H1 (cell line): ENCODE measurements around the gene SLC7A6OS. TPM values are rescaled to one million over a fixed set of nuclear protein-coding genes. Genes with fewer than 3 reads are reported as not detected.

ENCODE experiments used
- CTCF ChIA-PET: fragments of 300-600 bp; sonication (Branson Sonifier 250); formaldehyde crosslinking; loops from one replicate; lab custom pipeline; 2021; ENCODE audit not compliant: partially characterized antibody; lab: Charles Lee
- POLR2A ChIA-PET: fragments of 300-600 bp; sonication (Branson Sonifier 250); formaldehyde crosslinking; loops from one replicate; lab custom pipeline; 2021; ENCODE audit warnings: inconsistent platforms; ENCODE audit not compliant: partially characterized antibody; lab: Charles Lee
- DNase-seq, 2 experiments: peaks; one replicate each; pipeline versions ENCODE4 v3.0.0 to v3.0.0-alpha.2; 2010 to 2022; ENCODE audit warnings: low spot score in 2 of 2, low read depth in 1 of 2, mixed read lengths in 1 of 2
- FAIRE-seq: peaks from 2 replicates; lab custom pipeline; 2011; peaks lifted over from hg19 to GRCh38; lab: Jason Lieb, UNC
- H2AFZ ChIP-seq: 2 replicates; pipeline ENCODE4 v1.8.1; 2012; ENCODE audit warnings: low read length, inconsistent platforms
- H2AK5ac ChIP-seq: 2 replicates; pipeline ENCODE4 v1.6.1; 2013; ENCODE audit warnings: low read depth, low read length
- H2BK120ac ChIP-seq: replicated peaks from 2 replicates; pipeline ENCODE3; 2013; ENCODE audit warnings: low read depth, low read length, inconsistent platforms
- H2BK12ac ChIP-seq: 2 replicates; pipeline ENCODE4 v1.6.1; 2013; ENCODE audit warnings: low read depth, low read length
- H2BK15ac ChIP-seq: 2 replicates; pipeline ENCODE4 v1.6.1; 2013; ENCODE audit warnings: low read length
- H2BK20ac ChIP-seq: 2 replicates; pipeline ENCODE4 v1.6.1; 2013; ENCODE audit warnings: low read length
- H2BK5ac ChIP-seq: 2 replicates; pipeline ENCODE4 v1.6.1; 2013; ENCODE audit warnings: low read depth, low read length
- H3K14ac ChIP-seq: 2 replicates; pipeline ENCODE4 v1.6.1; 2013; ENCODE audit warnings: inconsistent platforms; ENCODE audit not compliant: insufficient read length
- H3K18ac ChIP-seq: 2 replicates; pipeline ENCODE4 v1.6.1; 2013; ENCODE audit warnings: low read length; ENCODE audit errors: extremely low read depth
- H3K23ac ChIP-seq: 2 replicates; pipeline ENCODE4 v1.6.1; 2013; ENCODE audit warnings: inconsistent platforms; ENCODE audit not compliant: insufficient read length
- H3K23me2 ChIP-seq: 2 replicates; pipeline ENCODE4 v1.6.1; 2013; ENCODE audit warnings: low read depth, low read length
- H3K27ac ChIP-seq: 2 replicates; pipeline ENCODE4 v1.6.1; 2011; ENCODE audit warnings: low read depth, low read length, inconsistent platforms
- H3K27me3 ChIP-seq, 4 experiments: replicated peaks in 1 of 4; 1 replicate in 1 of 4; 2 replicates in 3 of 4; pipeline versions ENCODE4 v1.6.1 to v1.8.1; 2011 to 2013; ENCODE audit warnings: low read length in 3 of 4, mild to moderate bottlenecking in 3 of 4, inconsistent platforms in 2 of 4, mixed read lengths in 2 of 4, moderate library complexity in 1 of 4; ENCODE audit not compliant: control insufficient read depth in 3 of 4, insufficient read depth in 3 of 4; ENCODE audit errors: extremely low read depth in 1 of 4
- H3K36me3 ChIP-seq, 4 experiments: 2 replicates each; pipeline versions ENCODE4 v1.6.1 to v1.8.1; 2011 to 2013; ENCODE audit warnings: mild to moderate bottlenecking in 4 of 4, low read length in 3 of 4, moderate library complexity in 2 of 4, control low read depth in 1 of 4, inconsistent platforms in 1 of 4; ENCODE audit not compliant: insufficient read depth in 4 of 4, control insufficient read depth in 2 of 4
- H3K4ac ChIP-seq: replicated peaks from 2 replicates; pipeline ENCODE3; 2013; ENCODE audit warnings: low read length, low read depth, mixed read lengths, inconsistent platforms; ENCODE audit not compliant: insufficient read length
- H3K4me1 ChIP-seq, 4 experiments: replicated peaks in 1 of 4; 1 replicate in 1 of 4; 2 replicates in 3 of 4; pipeline versions ENCODE4 v1.6.1 to v1.8.1; 2011 to 2013; ENCODE audit warnings: low read length in 3 of 4, inconsistent platforms in 2 of 4, mixed read lengths in 1 of 4; ENCODE audit not compliant: insufficient read depth in 4 of 4, control insufficient read depth in 3 of 4
- H3K4me2 ChIP-seq, 2 experiments: 2 replicates each; pipeline versions ENCODE4 v1.6.1 to v1.8.1; 2011 to 2013; ENCODE audit warnings: low read depth in 2 of 2, low read length in 2 of 2, control low read depth in 1 of 2, inconsistent platforms in 1 of 2, mild to moderate bottlenecking in 1 of 2; ENCODE audit not compliant: insufficient read depth in 1 of 2
- H3K4me3 ChIP-seq, 4 experiments: fragments of 200-600, 300-600 bp in 1 of 4; sonication (generic), shearing (Covaris generic), sonication (Bioruptor Twin) in 1 of 4; 2 replicates each; pipeline versions ENCODE4 v1.5.1 to v1.8.1; 2011 to 2016; ENCODE audit warnings: low read length in 4 of 4, low read depth in 3 of 4, control low read depth in 2 of 4, inconsistent platforms in 2 of 4, mild to moderate bottlenecking in 2 of 4, mixed read lengths in 1 of 4, moderate library complexity in 1 of 4; ENCODE audit not compliant: insufficient read depth in 2 of 4; ENCODE audit errors: extremely low read depth in 1 of 4
- H3K56ac ChIP-seq: replicated peaks from 2 replicates; pipeline ENCODE3; 2013; ENCODE audit warnings: low read depth, mild to moderate bottlenecking, mixed read lengths, low read length, inconsistent platforms; ENCODE audit not compliant: insufficient read length
- H3K79me1 ChIP-seq: 2 replicates; pipeline ENCODE4 v1.6.1; 2013; ENCODE audit warnings: low read depth, low read length, control low read depth
- H3K79me2 ChIP-seq, 2 experiments: 2 replicates each; pipeline versions ENCODE4 v1.6.1 to v1.8.1; 2012 to 2013; ENCODE audit warnings: low read length in 2 of 2, mild to moderate bottlenecking in 2 of 2, inconsistent platforms in 1 of 2; ENCODE audit not compliant: insufficient read depth in 2 of 2, control insufficient read depth in 1 of 2
- H3K9ac ChIP-seq, 4 experiments: replicated peaks in 1 of 4; 1 replicate in 1 of 4; 2 replicates in 3 of 4; pipeline versions ENCODE4 v1.6.1 to v1.8.1; 2011 to 2013; ENCODE audit warnings: low read depth in 3 of 4, low read length in 3 of 4, control low read depth in 2 of 4, mild to moderate bottlenecking in 2 of 4, moderate library complexity in 2 of 4, inconsistent platforms in 1 of 4; ENCODE audit errors: extremely low read depth in 1 of 4
- H3K9me3 ChIP-seq, 2 experiments: 2 replicates each; pipeline versions ENCODE4 v1.6.1 to v1.8.1; 2012 to 2013; ENCODE audit warnings: mild to moderate bottlenecking in 2 of 2, moderate library complexity in 2 of 2, control low read depth in 1 of 2, inconsistent platforms in 1 of 2, low read depth in 1 of 2, low read length in 1 of 2, mixed read lengths in 1 of 2; ENCODE audit not compliant: insufficient read depth in 2 of 2
- H4K20me1 ChIP-seq, 2 experiments: replicated peaks in 1 of 2; 2 replicates each; pipeline versions ENCODE3 to v1.8.1; 2011 to 2013; ENCODE audit warnings: inconsistent platforms in 2 of 2, low read length in 2 of 2, mild to moderate bottlenecking in 1 of 2; ENCODE audit not compliant: insufficient read depth in 2 of 2, control insufficient read depth in 1 of 2
- H4K5ac ChIP-seq: 2 replicates; pipeline ENCODE4 v1.6.1; 2013; ENCODE audit warnings: low read length, low read depth, mixed read lengths, inconsistent platforms; ENCODE audit not compliant: insufficient read length
- H4K8ac ChIP-seq: 2 replicates; pipeline ENCODE4 v1.8.0; 2013; ENCODE audit warnings: mild to moderate bottlenecking, moderate library complexity, low read length, inconsistent platforms; ENCODE audit not compliant: insufficient read depth; ENCODE audit errors: extremely low read depth
- H4K91ac ChIP-seq: replicated peaks from 2 replicates; pipeline ENCODE3; 2013; ENCODE audit warnings: low read length, mixed read lengths, inconsistent platforms; ENCODE audit not compliant: insufficient read length
- ATF3 ChIP-seq: IDR thresholded peaks from 2 replicates; pipeline ENCODE4 v1.6.1; 2011; ENCODE audit warnings: low read depth, mild to moderate bottlenecking, low read length; ENCODE audit not compliant: insufficient read depth
- BACH1 ChIP-seq: IDR thresholded peaks from 2 replicates; pipeline ENCODE4 v1.6.1; 2012; ENCODE audit warnings: low read length, improper control_type of control experiment
- BRCA1 ChIP-seq: IDR thresholded peaks from 2 replicates; pipeline ENCODE4 v1.6.1; 2012; ENCODE audit warnings: low read depth, low read length, improper control_type of control experiment
- CREB1 ChIP-seq: IDR thresholded peaks from 2 replicates; pipeline ENCODE4 v1.6.1; 2012; ENCODE audit warnings: inconsistent platforms
- EZH2 ChIP-seq: fragments of 200-600 bp; sonication (generic); IDR thresholded peaks from 2 replicates; pipeline ENCODE4 v1.7.1; 2012; ENCODE audit warnings: low read depth, mild to moderate bottlenecking, moderate library complexity, low read length, inconsistent platforms; ENCODE audit not compliant: severe bottlenecking
- FOSL1 ChIP-seq: IDR thresholded peaks from 2 replicates; pipeline ENCODE4 v1.6.1; 2011; ENCODE audit warnings: mild to moderate bottlenecking, low read depth, low read length, moderate library complexity; ENCODE audit not compliant: insufficient read depth
- HDAC6 ChIP-seq: IDR thresholded peaks from one replicate; pipeline ENCODE4 v1.7.1; 2012; ENCODE audit warnings: low read depth, mild to moderate bottlenecking, inconsistent platforms, low read length, moderate library complexity
- JUND ChIP-seq: IDR thresholded peaks from 2 replicates; pipeline ENCODE4 v1.6.1; 2011; ENCODE audit warnings: mild to moderate bottlenecking, improper control_type of control experiment, low read length
- POU5F1 ChIP-seq: IDR thresholded peaks from 2 replicates; pipeline ENCODE4 v1.6.1; 2011; ENCODE audit warnings: low read depth, mild to moderate bottlenecking, low read length, moderate library complexity
- RFX5 ChIP-seq: IDR thresholded peaks from 2 replicates; pipeline ENCODE4 v1.6.1; 2011; ENCODE audit warnings: low read depth, low read length, improper control_type of control experiment, borderline replicate concordance
- RNF2 ChIP-seq: fragments of 200-900, 300-1000 bp; sonication (generic); IDR thresholded peaks from 2 replicates; pipeline ENCODE4 v1.7.1; 2016; ENCODE audit warnings: borderline replicate concordance, low read depth, mild to moderate bottlenecking, antibody characterized with exemption, low read length; ENCODE audit not compliant: poor library complexity, severe bottlenecking; ENCODE audit errors: missing control alignments
- SP4 ChIP-seq: IDR thresholded peaks from 2 replicates; pipeline ENCODE4 v1.6.1; 2012; ENCODE audit warnings: low read length, inconsistent platforms
- USF2 ChIP-seq: IDR thresholded peaks from 2 replicates; pipeline ENCODE4 v1.6.1; 2011; ENCODE audit warnings: low read length, improper control_type of control experiment
- WGBS, 2 experiments: shearing (Covaris generic) in 1 of 2; methylation state at CpG; one replicate each; pipeline versions ENCODE4 v1.1.6 to v1.1.7; 2013 to 2015; ENCODE audit warnings: low lambda C conversion rate in 2 of 2, mixed read lengths in 2 of 2, inconsistent platforms in 1 of 2, low coverage in 1 of 2, missing lambda C conversion rate in 1 of 2; ENCODE audit not compliant: insufficient replicate concordance in 2 of 2, insufficient coverage in 1 of 2, insufficient read length in 1 of 2; ENCODE audit errors: extremely low coverage in 1 of 2, missing lambda C conversion rate in 1 of 2; 5-methylcytosine and 5-hydroxymethylcytosine counted together
- polyA plus RNA-seq, 7 experiments: library from polyadenylated mRNA; depleted of rRNA in 3 of 7; stranded (reverse) in 5 of 7; unstranded in 2 of 7; fragments of >200 nt in 5 of 7; fragments of 200-250 nt in 2 of 7; gene quantifications; 1 replicate in 5 of 7; 2 replicates in 1 of 7; 4 replicates in 1 of 7; pipeline versions ENCODE4 v1.2.1 to v1.2.3, GENCODE V29; 2011 to 2013; ENCODE audit warnings: missing spikeins in 2 of 7, mixed read lengths in 2 of 7
- total RNA-seq: library from RNA; stranded (reverse); fragmentation: NEBNext Ultra II Directional; extraction: Animal tissue kit (Norgen Biotek cat#: 25700); gene quantifications from 2 replicates; pipeline ENCODE4 v1.2.1, GENCODE V29; 2021

Gene SLC7A6OS
- total and polyA plus RNA-seq, 2 of the 8 experiments (the other 6 are each of a cell fraction or from before 2014, with no cell fraction given): 7.3 to 21.3 TPM

- no peak overlapping the region for H3K14ac ChIP-seq
- FAIRE-seq (no peak), DNase-seq (no peak)
- H3K9me3 ChIP-seq: no peaks in the 10 kb centered on the region
- H4K91ac ChIP-seq: no peak overlapping the region
- POLR2A ChIA-PET: interaction anchor here (0.8 to 1.8 kb wide), 6 partner anchors 9 to 68 kb away, joined by 3 to 10 read pairs (median 3); partner anchors contain the start of genes PRMT7 and SLC7A6OS
- 85% methylated on average over 6 of the region's 6 CpGs; no CpG with 5 or more reads in 1 of the 2 experiments for WGBS, 2 experiments
- no peak overlapping the region for H3K23ac ChIP-seq
- no peak overlapping the region for H3K9ac ChIP-seq
- H2BK120ac ChIP-seq: no peak overlapping the region
- CTCF ChIA-PET: interaction anchor here (0.6 to 20.4 kb wide), 7 partner anchors 8 to 72 kb away, joined by 3 to 233 read pairs (median 3); partner anchors contain the start of gene SLC7A6
- no peaks in the 10 kb centered on the region for H3K27me3 ChIP-seq
- H4K8ac ChIP-seq: no peak overlapping the region
- H3K79me2 ChIP-seq: no peaks in the 10 kb centered on the region
- H3K79me1 ChIP-seq: no peaks in the 10 kb centered on the region
- H2BK12ac ChIP-seq: no peak overlapping the region
- peaks cover 11 to 53% (median 36%) of the 10 kb centered on the region in 4 experiments for H3K36me3 ChIP-seq
- H2AK5ac ChIP-seq: no peak overlapping the region
- no peak overlapping the region for H2BK20ac ChIP-seq
- H3K18ac ChIP-seq: no peak overlapping the region
- H3K4me2 ChIP-seq: no peak overlapping the region
- no peak overlapping the region for H3K56ac ChIP-seq
- H3K23me2 ChIP-seq: no peaks in the 10 kb centered on the region
- H2BK15ac ChIP-seq: no peak overlapping the region
- H3K4me3 ChIP-seq: no peak overlapping the region
- H2AFZ ChIP-seq: no peak overlapping the region
- H3K4me1 ChIP-seq: no peaks in the 10 kb centered on the region
- no peak overlapping the region for H3K4ac ChIP-seq
- no peak overlapping the region for H3K27ac ChIP-seq
- H4K5ac ChIP-seq: no peak overlapping the region
- peaks cover 1 to 5% of the 10 kb centered on the region in 2 experiments for H4K20me1 ChIP-seq
- no peak overlapping the region for H2BK5ac ChIP-seq
- TF ChIP-seq RNF2 (no peak), BRCA1 (no peak), RFX5 (no peak), EZH2 (no peak), ATF3 (no peak), JUND (no peak), POU5F1 (no peak), CREB1 (no peak), SP4 (no peak), USF2 (no peak), HDAC6 (no peak), BACH1 (no peak), FOSL1 (no peak)
Measured at GRCh38 chr16:68296693-68297092, 14.1 kb downstream of the SLC7A6OS start.
